GM23248 (cell line): ENCODE data around the gene JARID2. TPM values are rescaled to one million over a fixed set of nuclear protein-coding genes. Genes with fewer than 3 reads are reported as not detected.

ENCODE experiments used
- DNase-seq: peaks from one replicate; pipeline ENCODE4 v3.0.0-alpha.2; 2015
- H2AFZ ChIP-seq: fragments of 200-600 bp; sonication (generic); 2 replicates; pipeline ENCODE4 v1.6.1; 2016; ENCODE audit warnings: antibody characterized with exemption
- H3F3A ChIP-seq: fragments of 200-600 bp; sonication (generic); 2 replicates; pipeline ENCODE4 v1.6.1; 2016; ENCODE audit warnings: mild to moderate bottlenecking, antibody characterized with exemption, mixed run types; ENCODE audit not compliant: insufficient read depth
- H3K27ac ChIP-seq: fragments of 200-600 bp; sonication (generic); 2 replicates; pipeline ENCODE4 v1.5.1; 2016; ENCODE audit warnings: mild to moderate bottlenecking
- H3K27me3 ChIP-seq: fragments of 200-600 bp; sonication (generic); replicated peaks from 2 replicates; pipeline ENCODE4 v1.6.1; 2016; ENCODE audit warnings: mild to moderate bottlenecking; ENCODE audit not compliant: insufficient read depth
- H3K36me3 ChIP-seq: fragments of 200-600 bp; sonication (generic); 2 replicates; pipeline ENCODE4 v1.6.1; 2016; ENCODE audit warnings: low read depth, mild to moderate bottlenecking
- H3K4me1 ChIP-seq: fragments of 200-600 bp; sonication (generic); 2 replicates; pipeline ENCODE4 v1.6.1; 2016; ENCODE audit warnings: mild to moderate bottlenecking; ENCODE audit not compliant: insufficient read depth
- H3K4me2 ChIP-seq: fragments of 200-600 bp; sonication (generic); one replicate; pipeline ENCODE4 v1.6.1; 2016; ENCODE audit warnings: mild to moderate bottlenecking; ENCODE audit not compliant: unreplicated experiment
- H3K4me3 ChIP-seq: fragments of 200-600 bp; sonication (generic); 2 replicates; pipeline ENCODE4 v1.5.1; 2016; ENCODE audit warnings: mild to moderate bottlenecking
- H3K79me2 ChIP-seq: fragments of 200-600 bp; sonication (generic); 2 replicates; pipeline ENCODE4 v1.6.1; 2016; ENCODE audit warnings: mild to moderate bottlenecking; ENCODE audit not compliant: insufficient read depth
- H3K9ac ChIP-seq: fragments of 200-600 bp; sonication (generic); 2 replicates; pipeline ENCODE4 v1.6.1; 2016; ENCODE audit warnings: mild to moderate bottlenecking
- H3K9me2 ChIP-seq: fragments of 200-600 bp; sonication (generic); 2 replicates; pipeline ENCODE4 v1.6.1; 2016; ENCODE audit warnings: mixed run types, mild to moderate bottlenecking, moderate library complexity; ENCODE audit not compliant: insufficient read depth
- H3K9me3 ChIP-seq: fragments of 200-600 bp; sonication (generic); one replicate; pipeline ENCODE4 v1.6.1; 2017; ENCODE audit warnings: low read depth
- H4K20me1 ChIP-seq: fragments of 200-600 bp; sonication (generic); 2 replicates; pipeline ENCODE4 v1.6.0; 2016; ENCODE audit not compliant: insufficient read depth
- EZH2 ChIP-seq: fragments of 200-600 bp; sonication (generic); IDR thresholded peaks from 2 replicates; pipeline ENCODE4 v1.6.1; 2018; ENCODE audit warnings: antibody characterized with exemption, mild to moderate bottlenecking; ENCODE audit not compliant: insufficient read depth, poor library complexity, severe bottlenecking
- EZH2phosphoT487 ChIP-seq: fragments of 200-600 bp; sonication (generic); IDR thresholded peaks from 2 replicates; pipeline ENCODE4 v1.6.1; 2018; ENCODE audit warnings: antibody characterized with exemption, moderate library complexity, mild to moderate bottlenecking, low read depth; ENCODE audit not compliant: insufficient read depth
- WGBS, 2 experiments: methylation state at CpG; one replicate each; pipeline ENCODE4 v1.1.6; 2015 to 2017; ENCODE audit warnings: low lambda C conversion rate in 2 of 2, low coverage in 1 of 2; ENCODE audit errors: missing lambda C conversion rate in 2 of 2; 5-methylcytosine and 5-hydroxymethylcytosine counted together
- in situ Hi-C: fragments of 300-500 bp; cut with MboI; formaldehyde crosslinking; loops from 2 replicates; pipeline ENCODE4 v1.15.0; 2020
- polyA plus RNA-seq: library from polyadenylated mRNA; unstranded; fragments of >200 nt; fragmentation: Nextera tagmentation; extraction: Ambion mirVana; gene quantifications from 2 replicates; pipeline ENCODE4 v1.2.1, GENCODE V29; 2016
- total RNA-seq: library from RNA; depleted of rRNA; stranded (reverse); fragments of >200 nt; shearing (Covaris generic); gene quantifications from 2 replicates; pipeline ENCODE4 v1.2.3, GENCODE V29; 2014

Gene JARID2
- total and polyA plus RNA-seq, 2 experiments from 2014 or later: 3.9 to 9.3 TPM

DNA sequence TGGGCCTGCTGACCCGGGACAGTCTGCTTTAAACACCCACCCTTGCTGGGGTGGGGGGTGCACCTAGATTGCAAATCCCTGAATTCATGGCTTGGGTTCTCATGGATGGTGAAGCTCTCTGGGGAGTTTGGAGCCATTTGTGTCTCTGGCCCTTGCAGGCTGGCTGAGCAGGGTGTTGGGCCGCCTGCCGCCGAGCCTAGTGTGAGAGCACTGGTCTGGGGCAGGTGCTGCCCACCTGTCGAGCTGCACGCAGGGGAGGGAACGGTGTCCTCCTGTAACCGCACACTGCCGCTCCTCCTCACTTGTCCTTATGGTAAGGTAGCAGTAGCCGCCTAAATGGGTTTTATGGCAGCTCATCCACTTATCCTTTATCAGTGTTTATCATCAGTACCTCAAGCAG lies 273.0 kb downstream of the JARID2 start:
- Histone ChIP-seq H3K9ac (no peak overlapping the region), H3K27me3 (no peaks in the 10 kb centered on the region), H3K4me2 (no peak overlapping the region), H3K36me3 (peaks cover 36% of the 10 kb centered on the region; the same call in 1 of the 2 replicates), H3F3A (no peaks in the 10 kb centered on the region; the same call in 1 of the 2 replicates), H3K9me2 (no peaks in the 10 kb centered on the region), H3K9me3 (no peaks in the 10 kb centered on the region), H3K79me2 (no peaks in the 10 kb centered on the region), H3K4me1 (peaks cover 4% of the 10 kb centered on the region; the same call in 1 of the 2 replicates), H4K20me1 (no peaks in the 10 kb centered on the region), H3K4me3 (no peak overlapping the region), H2AFZ (no peak overlapping the region), H3K27ac (no peak overlapping the region)
- in situ Hi-C loops: no loop called here
- no peak for DNase-seq
- no peak for TF ChIP-seq EZH2
- no peak for TF ChIP-seq EZH2phosphoT487
- 96 to 97% methylated on average over 10 of the region's 10 CpGs for WGBS, 2 experiments

DNA sequence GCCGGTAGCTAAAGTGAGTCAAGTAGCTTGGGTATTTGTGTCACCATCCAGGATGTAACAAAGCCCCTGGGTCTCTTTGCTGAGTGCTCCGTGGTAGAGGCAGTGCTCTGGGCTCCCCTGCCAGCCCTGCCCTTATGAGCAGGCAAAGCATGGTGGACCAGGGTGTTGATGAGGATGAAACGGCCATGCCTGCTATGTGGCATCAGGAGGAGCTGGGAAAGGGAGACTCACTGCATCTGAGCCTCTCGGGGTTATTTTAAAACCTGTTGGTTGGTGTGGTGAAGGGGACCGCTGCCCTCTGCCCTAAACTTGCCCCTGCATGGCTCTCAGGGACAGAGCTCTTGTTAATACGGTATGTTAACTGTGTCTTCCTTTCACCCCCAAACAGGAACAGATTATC lies 273.8 kb downstream of the JARID2 start:
- TF ChIP-seq EZH2phosphoT487 (no peak), EZH2 (no peak)

DNA sequence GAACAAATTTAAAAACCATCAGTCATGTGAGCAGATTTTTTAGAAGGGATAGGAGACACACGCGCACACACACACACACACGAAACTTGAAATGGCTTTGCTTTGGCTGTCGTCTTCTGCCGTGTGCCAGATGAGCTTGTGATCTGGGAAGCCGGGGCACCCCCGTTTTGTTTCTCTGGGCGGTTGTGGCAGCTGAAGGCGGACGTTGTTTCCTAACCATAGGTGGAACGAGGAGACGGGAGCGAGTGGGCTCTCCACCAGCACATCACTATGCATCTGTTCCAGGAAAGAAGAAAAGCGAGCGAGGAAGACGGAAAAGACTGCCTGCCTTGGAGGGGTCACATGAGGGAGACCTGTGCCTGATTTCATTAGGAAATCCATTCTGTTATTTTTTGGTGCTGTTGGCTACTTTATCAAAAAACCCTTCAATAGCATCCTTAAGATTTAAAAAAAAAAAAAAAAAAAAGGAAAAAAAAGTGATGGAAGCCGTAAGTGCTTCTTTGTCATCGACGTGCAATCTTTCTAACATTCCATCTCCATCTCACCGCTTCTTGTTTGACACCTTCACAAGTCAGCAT lies 274.8 kb downstream of the JARID2 start:
- Histone ChIP-seq H3K4me3 (no peak overlapping the region), H4K20me1 (no peaks in the 10 kb centered on the region), H3K27ac (no peak overlapping the region), H2AFZ (no peak overlapping the region), H3K9me3 (no peaks in the 10 kb centered on the region), H3K27me3 (no peaks in the 10 kb centered on the region), H3F3A (no peaks in the 10 kb centered on the region; the same call in 1 of the 2 replicates), H3K9ac (no peak overlapping the region), H3K4me1 (no peaks in the 10 kb centered on the region), H3K79me2 (no peaks in the 10 kb centered on the region), H3K9me2 (no peaks in the 10 kb centered on the region), H3K36me3 (peaks cover 31% of the 10 kb centered on the region; the same call in 1 of the 2 replicates), H3K4me2 (no peak overlapping the region)
- in situ Hi-C loops: no loop called here
- DNase-seq: no peak
- 95 to 98% methylated on average over 20 of the region's 20 CpGs for WGBS, 2 experiments
- no peak for TF ChIP-seq EZH2phosphoT487
- no peak for TF ChIP-seq EZH2

More for the DNA sequence above, 273.8 kb downstream of the JARID2 start:
- Histone ChIP-seq H3K27me3 (no peaks in the 10 kb centered on the region), H3K4me3 (no peak overlapping the region), H3F3A (no peaks in the 10 kb centered on the region; the same call in 1 of the 2 replicates), H3K9me3 (no peaks in the 10 kb centered on the region), H3K27ac (no peak overlapping the region), H3K9ac (no peak overlapping the region), H2AFZ (no peak overlapping the region), H4K20me1 (no peaks in the 10 kb centered on the region), H3K79me2 (no peaks in the 10 kb centered on the region), H3K36me3 (peaks cover 34% of the 10 kb centered on the region; the same call in 1 of the 2 replicates), H3K4me1 (peaks cover 2% of the 10 kb centered on the region; the same call in 1 of the 2 replicates), H3K9me2 (no peaks in the 10 kb centered on the region), H3K4me2 (no peak overlapping the region)
- in situ Hi-C loops: no loop called here
- no peak for DNase-seq
- WGBS, 2 experiments: 97 to 100% methylated on average over 6 of the region's 6 CpGs

DNA sequence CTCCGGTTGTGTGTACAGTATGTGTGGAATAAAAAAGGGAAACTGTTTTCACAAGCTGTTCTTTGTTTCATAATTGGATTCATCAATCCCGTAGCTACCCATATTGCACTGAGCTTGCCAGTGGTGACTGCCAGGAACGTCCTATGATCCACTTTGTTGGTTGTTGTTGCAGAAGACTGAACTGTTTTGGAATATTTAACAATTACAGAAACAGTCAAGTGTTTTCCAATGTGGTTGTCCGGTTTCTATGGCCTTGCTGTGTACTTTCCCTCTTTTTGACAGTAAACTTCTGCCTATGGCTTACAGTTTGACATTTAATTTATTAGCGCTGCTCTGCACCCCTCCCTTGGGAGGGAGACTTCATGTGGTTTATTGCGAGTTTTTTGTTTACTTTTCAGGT lies 275.7 kb downstream of the JARID2 start:
- Histone ChIP-seq H3K27me3 (no peaks in the 10 kb centered on the region), H3K9ac (no peak overlapping the region), H4K20me1 (no peaks in the 10 kb centered on the region), H3K4me2 (no peak overlapping the region), H3K9me2 (no peaks in the 10 kb centered on the region), H3K79me2 (no peaks in the 10 kb centered on the region), H3K36me3 (peaks cover 31% of the 10 kb centered on the region; the same call in 1 of the 2 replicates), H3K27ac (no peak overlapping the region), H3K4me3 (no peak overlapping the region), H2AFZ (no peak overlapping the region), H3K9me3 (no peaks in the 10 kb centered on the region), H3F3A (no peaks in the 10 kb centered on the region; the same call in 1 of the 2 replicates), H3K4me1 (no peaks in the 10 kb centered on the region)
- in situ Hi-C loops: no loop called here
- TF ChIP-seq EZH2phosphoT487: no peak
- 36 to 43% methylated on average over 6 of the region's 6 CpGs for WGBS, 2 experiments
- no peak for DNase-seq
